Endothelial cell of umbilical vein (primary cell): Measurements from ENCODE around the gene HEXA. TPM values are rescaled to one million over a fixed set of nuclear protein-coding genes. Genes with fewer than 3 reads are reported as not detected.

Source experiments
- BruUV-seq: library from RNA; stranded (reverse); fragments of 400-500 nt; replicated peaks from 2 replicates; lab custom pipeline; 2021; lab: Mats Ljungman, UMichigan
- CTCF ChIA-PET: fragments of 300-600, 350-600 bp; sonication (Branson Sonifier 250); formaldehyde crosslinking; loops from one replicate; lab custom pipeline; 2021; ENCODE audit warnings: antibody characterized with exemption, inconsistent platforms; lab: Charles Lee
- POLR2A ChIA-PET: fragments of 300-600, 350-600 bp; sonication (Branson Sonifier 250); formaldehyde crosslinking; loops from one replicate; lab custom pipeline; 2021; ENCODE audit warnings: antibody characterized with exemption, inconsistent platforms; lab: Charles Lee
- DNase-seq: peaks from one replicate; pipeline ENCODE4 v3.0.0-alpha.2; 2011; ENCODE audit warnings: low read depth, low spot score
- FAIRE-seq: peaks from 2 replicates; lab custom pipeline; 2011; peaks lifted over from hg19 to GRCh38; lab: Jason Lieb, UNC
- H2AFZ ChIP-seq: 2 replicates; pipeline ENCODE4 v1.6.0; 2012; ENCODE audit warnings: low read depth, low read length, control low read depth, inconsistent platforms
- H3K27ac ChIP-seq: 2 replicates; pipeline ENCODE4 v1.5.1; 2011; ENCODE audit warnings: low read depth, mild to moderate bottlenecking, control low read depth, low read length, moderate library complexity; ENCODE audit not compliant: insufficient read depth
- H3K27me3 ChIP-seq, 2 experiments: 2 replicates each; pipeline versions ENCODE4 v1.6.0 to v1.6.1; 2011; ENCODE audit warnings: low read length in 2 of 2, mixed read lengths in 1 of 2; ENCODE audit not compliant: control insufficient read depth in 2 of 2, insufficient read depth in 2 of 2
- H3K36me3 ChIP-seq, 2 experiments: 2 replicates in 1 of 2; 3 replicates in 1 of 2; pipeline ENCODE4 v1.5.1; 2011; ENCODE audit warnings: low read length in 2 of 2, mild to moderate bottlenecking in 1 of 2, moderate library complexity in 1 of 2; ENCODE audit not compliant: control insufficient read depth in 2 of 2, insufficient read depth in 2 of 2; ENCODE audit errors: extremely low read depth in 1 of 2
- H3K4me1 ChIP-seq: 3 replicates; pipeline ENCODE4 v1.5.1; 2011; ENCODE audit warnings: mild to moderate bottlenecking, low read length; ENCODE audit not compliant: control insufficient read depth, insufficient read depth; ENCODE audit errors: extremely low read depth
- H3K4me2 ChIP-seq: 2 replicates; pipeline ENCODE4 v1.6.1; 2011; ENCODE audit warnings: low read length, control low read depth, mixed read lengths; ENCODE audit not compliant: insufficient read depth
- H3K4me3 ChIP-seq, 3 experiments: fragments of 200-600 bp in 1 of 3; sonication (generic), shearing (Covaris generic) in 1 of 3; replicated peaks in 1 of 3; 2 replicates each; pipeline ENCODE4 v1.5.1; 2011 to 2016; ENCODE audit warnings: control low read depth in 3 of 3, low read length in 3 of 3, mild to moderate bottlenecking in 2 of 3, inconsistent platforms in 1 of 3, low read depth in 1 of 3, moderate library complexity in 1 of 3; ENCODE audit not compliant: insufficient read depth in 1 of 3
- H3K79me2 ChIP-seq: 2 replicates; pipeline ENCODE4 v1.6.0; 2012; ENCODE audit warnings: low read length, inconsistent platforms; ENCODE audit not compliant: control insufficient read depth, insufficient read depth
- H3K9ac ChIP-seq: replicated peaks from 2 replicates; pipeline ENCODE3; 2011; ENCODE audit warnings: low read length, control low read depth; ENCODE audit not compliant: insufficient read depth; ENCODE audit errors: extremely low read depth
- H3K9me1 ChIP-seq: replicated peaks from 3 replicates; pipeline ENCODE4 v1.6.0; 2011; ENCODE audit warnings: mild to moderate bottlenecking, low read length; ENCODE audit not compliant: control insufficient read depth, insufficient read depth; ENCODE audit errors: extremely low read depth
- H3K9me3 ChIP-seq: replicated peaks from 2 replicates; pipeline ENCODE4 v1.5.1; 2012; ENCODE audit warnings: low read length, inconsistent platforms; ENCODE audit not compliant: control insufficient read depth, insufficient read depth
- H4K20me1 ChIP-seq: replicated peaks from 2 replicates; pipeline ENCODE3; 2011; ENCODE audit warnings: mild to moderate bottlenecking, low read length; ENCODE audit not compliant: control insufficient read depth, insufficient read depth; ENCODE audit errors: extremely low read depth
- EZH2 ChIP-seq: IDR thresholded peaks from 2 replicates; pipeline ENCODE4 v1.6.1; 2012; ENCODE audit warnings: borderline replicate concordance, low read depth, mild to moderate bottlenecking, moderate library complexity, low read length, inconsistent platforms; ENCODE audit not compliant: severe bottlenecking
- FOS ChIP-seq: IDR thresholded peaks from 2 replicates; pipeline ENCODE4 v1.6.1; 2011; ENCODE audit warnings: mild to moderate bottlenecking, low read length, moderate library complexity, borderline replicate concordance; ENCODE audit not compliant: insufficient read depth
- GATA2 ChIP-seq: IDR thresholded peaks from 2 replicates; pipeline ENCODE4 v1.7.0; 2011; ENCODE audit warnings: low read depth, mild to moderate bottlenecking, moderate library complexity, mixed read lengths, low read length; ENCODE audit not compliant: insufficient read length, insufficient read depth
- JUN ChIP-seq: IDR thresholded peaks from 2 replicates; pipeline ENCODE4 v1.6.1; 2011; ENCODE audit warnings: borderline replicate concordance, low read depth; ENCODE audit not compliant: insufficient read length, insufficient read depth
- MYC ChIP-seq: IDR thresholded peaks from one replicate; pipeline ENCODE4 v1.6.1; 2011; ENCODE audit warnings: mild to moderate bottlenecking, low read depth, low read length
- POLR2A ChIP-seq: IDR thresholded peaks from 2 replicates; pipeline ENCODE4 v1.6.1; 2012; ENCODE audit warnings: low read depth, mild to moderate bottlenecking, control low read depth, low read length
- POLR2AphosphoS5 ChIP-seq: IDR thresholded peaks from 2 replicates; pipeline ENCODE4 v1.6.1; 2012; ENCODE audit warnings: low read depth, mild to moderate bottlenecking, control low read depth, low read length, moderate library complexity; ENCODE audit not compliant: insufficient read depth
- dilution Hi-C: fragments of 300-500 bp; cut with MboI; formaldehyde crosslinking; loops from one replicate; pipeline ENCODE4 v1.15.0; 2019; ENCODE audit warnings: low sequenced_read_pairs; ENCODE audit not compliant: extremely low pct_ligation_motif_present
- intact Hi-C: fragments of 100-400 bp; cut with micrococcal nuclease; formaldehyde crosslinking; loops from one replicate; pipeline ENCODE4 v1.10.0; 2022
- polyA plus RNA-seq, 4 experiments: library from polyadenylated mRNA; depleted of rRNA in 3 of 4; stranded (reverse) in 3 of 4; unstranded in 1 of 4; fragments of >200 nt; gene quantifications; 2 replicates each; pipeline versions ENCODE4 v1.2.1 to v1.2.3, GENCODE V29; 2011 to 2012; ENCODE audit warnings: missing spikeins in 1 of 4
- total RNA-seq: library from RNA; stranded (reverse); gene quantifications from 2 replicates; pipeline ENCODE4 v1.2.3, GENCODE V29; 2021
- TF ChIP-seq, protein P1 (sequence below), 2 donors: IDR thresholded peaks; 1 replicate in 1 of 2; 2 replicates in 1 of 2; pipeline ENCODE4 v1.5.1; 2011; ENCODE audit warnings: low read length in 2 of 2, mild to moderate bottlenecking in 2 of 2, moderate library complexity in 2 of 2, control low read depth in 1 of 2, inconsistent platforms in 1 of 2, low read depth in 1 of 2; ENCODE audit not compliant: insufficient read depth in 1 of 2; ENCODE audit errors: extremely low read depth in 1 of 2
- TF ChIP-seq, protein P2 (sequence below): IDR thresholded peaks from 2 replicates; pipeline ENCODE4 v1.6.1; 2011; ENCODE audit not compliant: insufficient read depth, insufficient read length

Gene HEXA
- total and polyA plus RNA-seq, 2 donors (not counting 3 experiments of a cell fraction or from before 2014, with no cell fraction given): 108 to 212 TPM

- no peak overlapping the region for H3K4me2 ChIP-seq
- no peak overlapping the region for H3K4me3 ChIP-seq
- H3K9me1 ChIP-seq: no peaks in the 10 kb centered on the region
- no peaks in the 10 kb centered on the region for H4K20me1 ChIP-seq
- no peak overlapping the region for H3K27ac ChIP-seq
- H3K4me1 ChIP-seq: peaks cover 14% of the 10 kb centered on the region
- DNase-seq (no peak), FAIRE-seq (no peak)
- TF ChIP-seq, protein P1, sequence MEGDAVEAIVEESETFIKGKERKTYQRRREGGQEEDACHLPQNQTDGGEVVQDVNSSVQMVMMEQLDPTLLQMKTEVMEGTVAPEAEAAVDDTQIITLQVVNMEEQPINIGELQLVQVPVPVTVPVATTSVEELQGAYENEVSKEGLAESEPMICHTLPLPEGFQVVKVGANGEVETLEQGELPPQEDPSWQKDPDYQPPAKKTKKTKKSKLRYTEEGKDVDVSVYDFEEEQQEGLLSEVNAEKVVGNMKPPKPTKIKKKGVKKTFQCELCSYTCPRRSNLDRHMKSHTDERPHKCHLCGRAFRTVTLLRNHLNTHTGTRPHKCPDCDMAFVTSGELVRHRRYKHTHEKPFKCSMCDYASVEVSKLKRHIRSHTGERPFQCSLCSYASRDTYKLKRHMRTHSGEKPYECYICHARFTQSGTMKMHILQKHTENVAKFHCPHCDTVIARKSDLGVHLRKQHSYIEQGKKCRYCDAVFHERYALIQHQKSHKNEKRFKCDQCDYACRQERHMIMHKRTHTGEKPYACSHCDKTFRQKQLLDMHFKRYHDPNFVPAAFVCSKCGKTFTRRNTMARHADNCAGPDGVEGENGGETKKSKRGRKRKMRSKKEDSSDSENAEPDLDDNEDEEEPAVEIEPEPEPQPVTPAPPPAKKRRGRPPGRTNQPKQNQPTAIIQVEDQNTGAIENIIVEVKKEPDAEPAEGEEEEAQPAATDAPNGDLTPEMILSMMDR (IDR thresholded peaks at IDR 0.05; ENCODE audit: extremely low read depth in 1 of 2, insufficient read depth in 1 of 2, low read depth in 1 of 2, low read length in 2 of 2): peak in 1 of 2 donors; percentile 25
- TF ChIP-seq POLR2AphosphoS5 (no peak), JUN (no peak), GATA2 (no peak), POLR2A (no peak)
- H3K36me3 ChIP-seq: no peaks in the 10 kb centered on the region
- H3K9ac ChIP-seq: no peak overlapping the region
- H3K9me3 ChIP-seq: no peaks in the 10 kb centered on the region
- no peak overlapping the region for H2AFZ ChIP-seq
- H3K79me2 ChIP-seq: no peaks in the 10 kb centered on the region
- peaks cover 15% of the 10 kb centered on the region in 2 experiments for H3K27me3 ChIP-seq
- intact Hi-C loops: no loop called here
- no TSS peak for BruUV-seq
- CTCF ChIA-PET: interaction anchor here (0.6 to 1.1 kb wide), 2 partner anchors 12 to 13 kb away, joined by 3 read pairs; no protein-coding TSS in a partner anchor
- dilution Hi-C loops: no loop called here
- POLR2A ChIA-PET: no interaction called here
Measured at GRCh38 chr15:72382146-72382545, 6.3 kb upstream of the HEXA start.

GRCh38 chr15:72380743-72381142 lies 4.9 kb upstream of the HEXA start:
- CTCF ChIA-PET: no interaction called here
- TF ChIP-seq EZH2 (no peak), JUN (no peak), POLR2AphosphoS5 (no peak), MYC (no peak), GATA2 (no peak), FOS (no peak), POLR2A (no peak)
- TF ChIP-seq, protein P2, sequence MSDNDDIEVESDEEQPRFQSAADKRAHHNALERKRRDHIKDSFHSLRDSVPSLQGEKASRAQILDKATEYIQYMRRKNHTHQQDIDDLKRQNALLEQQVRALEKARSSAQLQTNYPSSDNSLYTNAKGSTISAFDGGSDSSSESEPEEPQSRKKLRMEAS: no peak
- TF ChIP-seq, protein P1 (IDR thresholded peaks at IDR 0.05; ENCODE audit: extremely low read depth in 1 of 2, insufficient read depth in 1 of 2, low read depth in 1 of 2, low read length in 2 of 2): no peak

More at GRCh38 chr15:72380743-72381142, 4.9 kb upstream of the HEXA start:
- dilution Hi-C loops (no loop called here), intact Hi-C loops (no loop called here)
- Histone ChIP-seq H3K9ac (no peak overlapping the region), H2AFZ (no peak overlapping the region), H3K4me1 (peaks cover 20% of the 10 kb centered on the region), H3K9me3 (no peaks in the 10 kb centered on the region), H3K9me1 (no peaks in the 10 kb centered on the region), H3K36me3 (no peaks in the 10 kb centered on the region), H3K4me3 (no peak overlapping the region), H3K27me3 (peaks cover 11 to 15% of the 10 kb centered on the region in 2 experiments), H3K79me2 (no peaks in the 10 kb centered on the region), H4K20me1 (no peaks in the 10 kb centered on the region), H3K27ac (no peak overlapping the region), H3K4me2 (no peak overlapping the region)
- POLR2A ChIA-PET: no interaction called here
- BruUV-seq: no TSS peak
- DNase-seq: no peak
- FAIRE-seq: no peak
